HCT116 (cell line): ENCODE data around the gene BCL11A. TPM values are rescaled to one million over a fixed set of nuclear protein-coding genes. Genes with fewer than 3 reads are reported as not detected.

ENCODE experiments used
- ATAC-seq: fragments of 200-7000 bp; cut with Tn5 transposase; 2 replicates; pipeline ENCODE4 v1.9.1; 2020; ENCODE audit warnings: mild to moderate bottlenecking, moderate library complexity
- BruUV-seq: library from RNA; stranded (reverse); fragments of 400-500 nt; replicated peaks from 2 replicates; lab custom pipeline; 2021; lab: Mats Ljungman, UMichigan
- CTCF ChIA-PET: fragments of 300-600 bp; sonication (Branson Sonifier 250); formaldehyde crosslinking; loops from one replicate; lab custom pipeline; 2021; ENCODE audit warnings: antibody characterized with exemption; lab: Charles Lee
- POLR2A ChIA-PET: fragments of 300-600, 350-600 bp; sonication (Branson Sonifier 250); formaldehyde crosslinking; loops from one replicate; lab custom pipeline; 2021; ENCODE audit warnings: antibody characterized with exemption; lab: Charles Lee
- RAD21 ChIA-PET, 2 experiments: fragments of 300-600 bp; sonication (Branson Sonifier 250); formaldehyde crosslinking; loops; one replicate each; lab custom pipeline; 2023; ENCODE audit warnings: low total read pairs in 2 of 2; ENCODE audit not compliant: uncharacterized antibody in 2 of 2, unreplicated experiment in 2 of 2, low non-redundant PET in 1 of 2; lab: Charles Lee
- DNase-seq: peaks from one replicate; pipeline ENCODE4 v3.0.0-alpha.2; 2010; ENCODE audit warnings: low read depth, low spot score
- H2AFZ ChIP-seq: fragments of 200-600 bp; shearing (Covaris generic), sonication (generic); 2 replicates; pipeline ENCODE4 v1.6.1; 2017; ENCODE audit warnings: low read depth, mixed run types, mixed read lengths, antibody characterized with exemption, low read length; ENCODE audit not compliant: poor library complexity, severe bottlenecking
- H3K27ac ChIP-seq: 2 replicates; pipeline ENCODE4 v1.5.1; 2012; ENCODE audit warnings: low read depth, low read length
- H3K27me3 ChIP-seq: fragments of 200-600 bp; sonication (generic); 2 replicates; pipeline ENCODE4 v1.6.1; 2016; ENCODE audit warnings: mixed run types, low read length, mixed read lengths; ENCODE audit not compliant: insufficient read depth
- H3K36me3 ChIP-seq, 2 experiments: fragments of 200-500 bp in 1 of 2; fragments of 200-600 bp in 1 of 2; sonication (Bioruptor generic) in 1 of 2; sonication (generic) in 1 of 2; 2 replicates each; pipeline versions ENCODE4 v1.5.1 to v1.6.1; 2014 to 2016; ENCODE audit warnings: low read length in 2 of 2, inconsistent platforms in 1 of 2, mixed read lengths in 1 of 2, mixed run types in 1 of 2; ENCODE audit not compliant: insufficient read depth in 2 of 2, control insufficient read depth in 1 of 2
- H3K4me1 ChIP-seq, 2 experiments: fragments of 200-600 bp in 1 of 2; sonication (generic) in 1 of 2; 2 replicates each; pipeline versions ENCODE4 v1.5.1 to v1.6.1; 2012 to 2017; ENCODE audit warnings: low read length in 2 of 2, inconsistent platforms in 1 of 2, mild to moderate bottlenecking in 1 of 2, mixed read lengths in 1 of 2, mixed run types in 1 of 2, moderate library complexity in 1 of 2; ENCODE audit not compliant: insufficient read depth in 2 of 2, control insufficient read depth in 1 of 2
- H3K4me2 ChIP-seq: fragments of 200-600 bp; sonication (generic); 2 replicates; pipeline ENCODE4 v1.6.1; 2017; ENCODE audit warnings: mixed run types, low read length, mixed read lengths
- H3K4me3 ChIP-seq, 2 experiments: fragments of 200-600 bp in 1 of 2; sonication (generic) in 1 of 2; replicated peaks in 1 of 2; 2 replicates each; pipeline ENCODE4 v1.5.1; 2011 to 2016; ENCODE audit warnings: low read length in 2 of 2, control low read depth in 1 of 2, low read depth in 1 of 2, mild to moderate bottlenecking in 1 of 2, mixed read lengths in 1 of 2, mixed run types in 1 of 2
- H3K79me2 ChIP-seq: fragments of 200-600 bp; sonication (generic); 2 replicates; pipeline ENCODE4 v1.6.1; 2017; ENCODE audit warnings: mild to moderate bottlenecking, mixed run types, low read length, moderate library complexity, mixed read lengths; ENCODE audit not compliant: insufficient read depth
- H3K9ac ChIP-seq: fragments of 200-600 bp; sonication (generic); 2 replicates; pipeline ENCODE4 v1.6.1; 2016; ENCODE audit warnings: low read length, mixed read lengths
- H3K9me2 ChIP-seq: fragments of 200-600 bp; sonication (generic), shearing (Covaris generic); 2 replicates; pipeline ENCODE4 v1.6.1; 2017; ENCODE audit warnings: mixed run types, mild to moderate bottlenecking, moderate library complexity; ENCODE audit not compliant: insufficient read depth
- H3K9me3 ChIP-seq, 2 experiments: fragments of 200-500 bp in 1 of 2; fragments of 200-600 bp in 1 of 2; sonication (Bioruptor generic) in 1 of 2; sonication (generic) in 1 of 2; 2 replicates each; pipeline ENCODE4 v1.6.1; 2014 to 2017; ENCODE audit warnings: low read length in 2 of 2, mixed read lengths in 2 of 2, inconsistent platforms in 1 of 2, low read depth in 1 of 2, mild to moderate bottlenecking in 1 of 2, mixed run types in 1 of 2, moderate library complexity in 1 of 2; ENCODE audit not compliant: control insufficient read depth in 1 of 2, insufficient read depth in 1 of 2
- H4K20me1 ChIP-seq: fragments of 200-600 bp; sonication (generic), shearing (Covaris generic); 2 replicates; pipeline ENCODE4 v1.6.1; 2017; ENCODE audit warnings: mixed run types, mild to moderate bottlenecking, moderate library complexity; ENCODE audit not compliant: insufficient read depth
- CEBPB ChIP-seq: IDR thresholded peaks from 2 replicates; pipeline ENCODE4 v1.6.1; 2012; ENCODE audit warnings: low read depth
- EGR1 ChIP-seq: IDR thresholded peaks from 2 replicates; pipeline ENCODE4 v1.6.1; 2012; ENCODE audit warnings: low read depth
- ELF1 ChIP-seq: IDR thresholded peaks from 2 replicates; pipeline ENCODE4 v1.6.1; 2012; ENCODE audit warnings: low read depth, borderline replicate concordance
- EZH2 ChIP-seq: fragments of 200-600 bp; sonication (generic); IDR thresholded peaks from 2 replicates; pipeline ENCODE4 v1.6.1; 2017; ENCODE audit warnings: antibody characterized with exemption, mixed run types
- FOSL1 ChIP-seq: IDR thresholded peaks from 2 replicates; pipeline ENCODE4 v1.6.1; 2012; ENCODE audit warnings: low read depth
- MAX ChIP-seq: IDR thresholded peaks from 2 replicates; pipeline ENCODE4 v1.6.1; 2012
- POLR2A ChIP-seq: IDR thresholded peaks from 2 replicates; pipeline ENCODE4 v1.7.0; 2011; ENCODE audit warnings: borderline replicate concordance; ENCODE audit not compliant: insufficient read depth, insufficient read length; ENCODE audit errors: extremely low read depth
- POLR2AphosphoS5 ChIP-seq: IDR thresholded peaks from 2 replicates; pipeline ENCODE4 v1.6.1; 2011; ENCODE audit warnings: mild to moderate bottlenecking, low read depth, low read length, moderate library complexity
- REST ChIP-seq: IDR thresholded peaks from 2 replicates; pipeline ENCODE4 v1.6.1; 2012; ENCODE audit warnings: low read depth
- SIN3A ChIP-seq: IDR thresholded peaks from 2 replicates; pipeline ENCODE4 v1.6.1; 2012; ENCODE audit warnings: low read depth
- SRF ChIP-seq: IDR thresholded peaks from 2 replicates; pipeline ENCODE4 v1.6.1; 2012; ENCODE audit warnings: low read depth
- ZBTB33 ChIP-seq: IDR thresholded peaks from 2 replicates; pipeline ENCODE4 v1.6.1; 2011; ENCODE audit warnings: mild to moderate bottlenecking, low read length, moderate library complexity; ENCODE audit not compliant: insufficient replicate concordance; ENCODE audit errors: extremely low read depth
- ZNF274 ChIP-seq: fragments of 200-500 bp; sonication (Bioruptor generic); IDR thresholded peaks from 2 replicates; pipeline ENCODE4 v1.6.1; 2014; ENCODE audit warnings: mild to moderate bottlenecking, low read depth, low read length, inconsistent platforms
- intact Hi-C: fragments of 100-400 bp; cut with micrococcal nuclease; formaldehyde crosslinking; loops from 2 replicates; pipeline ENCODE4 v1.10.0; 2022
- total RNA-seq: library from RNA; stranded (reverse); gene quantifications from one replicate; pipeline ENCODE4 v1.2.1, GENCODE V29; 2021; ENCODE audit not compliant: unreplicated experiment

The BCL11A gene
- total RNA-seq, 1 experiment from 2014 or later: 0.71 TPM

DNA sequence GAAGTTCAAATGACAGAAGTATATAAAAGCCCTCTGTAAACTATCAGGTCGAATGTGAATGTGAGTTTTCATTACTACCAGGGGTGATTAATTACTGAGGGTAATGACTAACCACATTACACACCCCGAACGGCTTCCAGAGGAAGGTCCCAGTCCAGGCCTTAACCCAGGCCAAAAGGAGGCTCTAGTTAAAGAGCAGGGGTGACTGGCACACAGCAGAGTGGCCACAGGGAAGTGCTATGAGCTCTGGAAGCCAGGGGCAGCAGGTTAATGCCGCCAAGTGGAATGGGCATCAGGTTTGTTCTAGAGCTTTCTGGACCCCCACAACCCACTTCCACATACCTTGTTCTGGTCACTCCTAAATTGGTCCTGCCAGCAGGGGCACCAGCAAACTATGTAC lies 87.7 kb downstream of the BCL11A start:
- Histone ChIP-seq H3K27me3 (no peaks in the 10 kb centered on the region), H3K4me3 (no peak overlapping the region), H3K79me2 (no peaks in the 10 kb centered on the region), H4K20me1 (no peaks in the 10 kb centered on the region), H3K36me3 (no peaks in the 10 kb centered on the region), H2AFZ (no peak overlapping the region), H3K27ac (no peak overlapping the region), H3K9me2 (no peaks in the 10 kb centered on the region), H3K4me1 (no peaks in the 10 kb centered on the region), H3K9me3 (no peaks in the 10 kb centered on the region), H3K4me2 (no peak overlapping the region), H3K9ac (no peak overlapping the region)
- ChIA-PET POLR2A (no interaction called here), CTCF (no interaction called here), RAD21 (no interaction called here)
- BruUV-seq: no TSS peak
- intact Hi-C loops: no loop called here
- ATAC-seq (no peak), DNase-seq (no peak)
- TF ChIP-seq ELF1 (no peak), SRF (no peak), ZNF274 (no peak), POLR2A (no peak), MAX (no peak), EZH2 (no peak), SIN3A (no peak), EGR1 (no peak), ZBTB33 (no peak)

DNA sequence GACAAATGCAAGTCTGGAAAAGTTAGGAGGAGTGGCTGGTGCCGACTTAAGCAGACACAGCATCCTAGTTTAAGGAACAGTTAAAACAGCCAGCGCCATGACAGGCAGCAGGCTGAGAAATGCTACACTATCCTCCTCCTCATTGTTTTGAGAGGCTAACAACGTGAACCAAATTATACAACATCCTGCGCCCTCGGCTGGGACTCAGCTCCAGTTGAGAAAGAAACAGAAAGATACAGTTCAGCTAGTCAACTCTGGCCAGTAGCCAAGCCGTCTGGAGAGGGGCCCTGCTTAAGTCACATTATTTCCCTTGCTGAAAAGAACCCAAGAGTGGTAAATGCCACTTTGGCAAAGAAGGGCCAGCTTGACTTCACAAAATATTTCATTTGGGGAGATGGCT lies 90.2 kb downstream of the BCL11A start:
- no peak overlapping the region for H3K9ac ChIP-seq
- ATAC-seq (no peak), DNase-seq (no peak)
- no peak overlapping the region for H2AFZ ChIP-seq
- ChIA-PET RAD21 (no interaction called here), POLR2A (no interaction called here), CTCF (no interaction called here)
- no peaks in the 10 kb centered on the region for H3K36me3 ChIP-seq
- H3K79me2 ChIP-seq: no peaks in the 10 kb centered on the region
- H3K9me2 ChIP-seq: no peaks in the 10 kb centered on the region
- H3K4me1 ChIP-seq: no peaks in the 10 kb centered on the region
- BruUV-seq: no TSS peak
- intact Hi-C loops: no loop called here
- no peak overlapping the region for H3K27ac ChIP-seq
- H3K4me2 ChIP-seq: no peak overlapping the region
- H4K20me1 ChIP-seq: no peaks in the 10 kb centered on the region
- H3K4me3 ChIP-seq: no peak overlapping the region
- no peaks in the 10 kb centered on the region for H3K27me3 ChIP-seq
- no peaks in the 10 kb centered on the region for H3K9me3 ChIP-seq
- TF ChIP-seq REST (no peak), POLR2A (no peak), EGR1 (no peak), CEBPB (no peak), FOSL1 (no peak), POLR2AphosphoS5 (no peak), ZBTB33 (no peak)
